ENCODE measurements around the gene GPR55.
A peak's percentile ranks its signal among the peaks of the same experiment; 100 is the strongest.

GPR55 gene

DNA sequence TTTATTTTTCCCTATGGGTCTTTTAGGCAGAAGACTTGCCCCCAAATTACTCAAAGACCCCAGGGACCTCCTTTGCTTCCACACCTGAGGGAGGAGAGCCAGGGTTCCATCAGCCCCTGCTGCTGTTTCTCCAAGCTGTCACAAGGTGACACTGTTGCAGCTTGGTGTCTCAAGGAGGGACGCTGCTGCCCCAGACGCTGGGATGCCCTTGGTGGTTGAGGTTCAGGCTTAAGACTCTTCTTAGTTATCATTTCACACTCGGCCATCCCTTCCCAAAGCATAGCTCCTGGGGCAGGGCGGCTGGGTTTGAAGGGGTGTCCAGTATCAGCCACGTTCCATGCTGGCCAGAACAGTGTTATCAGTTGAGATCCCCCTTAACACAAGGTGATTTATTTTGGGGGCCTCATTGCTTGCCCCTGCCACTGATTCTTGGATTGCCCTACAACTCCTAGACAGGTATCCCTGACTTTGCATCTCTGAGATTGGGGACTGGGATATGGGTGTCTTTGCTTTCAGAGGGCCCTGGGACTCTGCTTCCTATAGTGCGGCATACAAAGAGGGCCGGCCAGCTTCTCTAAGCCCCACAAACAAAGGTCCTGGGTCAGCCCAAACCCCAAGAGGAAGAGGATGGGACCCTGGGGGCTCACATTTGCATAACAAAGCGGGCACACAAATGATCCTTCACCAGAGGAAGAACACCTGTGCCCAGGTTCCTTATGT lies 22.7 kb downstream of the GPR55 start:
- Histone ChIP-seq H4K20me1 (ENCODE audit: insufficient read depth) (no peaks in the 10 kb centered on the region), H3K4me1 (ENCODE audit: low read depth, poor library complexity, severe bottlenecking) (peaks cover 61% of the 10 kb centered on the region), H3K4me2 (no peak overlapping the region; the same call in 1 of the 2 replicates), H3K4me3 (IDR thresholded peaks at IDR 0.05; ENCODE audit: insufficient read depth, low read depth, low read length) (no peak overlapping the region), H3K27me3 (ENCODE audit: insufficient read depth, low read depth) (no peaks in the 10 kb centered on the region), H3K79me2 (ENCODE audit: insufficient read depth, low read depth) (no peaks in the 10 kb centered on the region), H3K36me3 (ENCODE audit: insufficient read depth) (no peaks in the 10 kb centered on the region), H3K27ac (no peak overlapping the region; the same call in 1 of the 2 replicates), H3K9ac (no peak overlapping the region), H2AFZ (ENCODE audit: low read depth) (peak overlapping the region; percentile 31; the same call in 1 of the 2 replicates)
- TF ChIP-seq CTCF (conservative IDR thresholded peaks at IDR 0.05; ENCODE audit: low read depth, low read length), result peak; percentile 93

GRCh38 chr2:230901006-230901405 lies 24.0 kb downstream of the GPR55 start:
- Histone ChIP-seq H3K4me3 (IDR thresholded peaks at IDR 0.05; ENCODE audit: insufficient read depth, low read depth, low read length) (no peak overlapping the region), H3K4me1 (ENCODE audit: low read depth, poor library complexity, severe bottlenecking) (peaks cover 74% of the 10 kb centered on the region), H3K9ac (no peak overlapping the region), H3K27me3 (ENCODE audit: insufficient read depth, low read depth) (no peaks in the 10 kb centered on the region), H2AFZ (ENCODE audit: low read depth) (no peak overlapping the region), H3K36me3 (ENCODE audit: insufficient read depth) (no peaks in the 10 kb centered on the region), H3K79me2 (ENCODE audit: insufficient read depth, low read depth) (no peaks in the 10 kb centered on the region), H3K4me2 (no peak overlapping the region), H3K27ac (no peak overlapping the region), H4K20me1 (ENCODE audit: insufficient read depth) (no peaks in the 10 kb centered on the region)
- no peak for TF ChIP-seq CTCF (conservative IDR thresholded peaks at IDR 0.05; ENCODE audit: low read depth, low read length)

DNA sequence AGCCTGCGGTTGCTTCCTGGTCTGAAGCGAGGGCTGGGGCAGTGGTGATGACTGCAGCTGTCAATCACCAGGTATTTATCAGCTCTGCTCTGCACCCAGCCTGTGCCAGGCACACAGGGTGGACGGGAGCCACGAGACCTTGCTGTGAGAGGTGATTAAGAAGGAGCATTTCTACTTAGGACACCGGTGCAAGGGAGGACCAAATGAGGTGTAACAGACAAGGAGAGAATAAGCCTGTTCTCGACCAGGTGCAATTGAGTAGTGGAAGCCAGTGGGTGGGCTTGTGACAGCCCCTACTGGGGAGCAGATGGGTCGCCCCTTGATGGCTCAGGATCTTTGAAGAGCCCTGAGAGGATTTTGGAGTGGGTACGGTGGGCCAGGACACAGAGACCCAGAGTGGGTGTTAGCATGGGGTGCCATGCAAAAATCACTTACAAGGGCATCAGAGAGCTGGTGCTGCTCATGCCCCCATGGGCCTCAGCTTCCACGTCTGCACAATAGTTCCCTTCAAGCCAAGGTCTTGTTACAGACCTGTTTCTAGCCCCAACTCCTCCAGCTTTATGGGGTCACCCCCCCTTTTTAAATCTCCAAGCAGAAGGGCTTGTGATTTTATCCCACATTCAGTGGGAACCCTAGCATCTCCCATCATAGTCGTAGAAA lies 24.6 kb downstream of the GPR55 start:
- Histone ChIP-seq H3K27ac (no peak overlapping the region), H3K79me2 (ENCODE audit: insufficient read depth, low read depth) (no peaks in the 10 kb centered on the region), H3K4me3 (IDR thresholded peaks at IDR 0.05; ENCODE audit: insufficient read depth, low read depth, low read length) (no peak overlapping the region), H2AFZ (ENCODE audit: low read depth) (no peak overlapping the region), H3K27me3 (ENCODE audit: insufficient read depth, low read depth) (no peaks in the 10 kb centered on the region), H3K36me3 (ENCODE audit: insufficient read depth) (no peaks in the 10 kb centered on the region), H4K20me1 (ENCODE audit: insufficient read depth) (no peaks in the 10 kb centered on the region), H3K9ac (no peak overlapping the region), H3K4me1 (ENCODE audit: low read depth, poor library complexity, severe bottlenecking) (peaks cover 80% of the 10 kb centered on the region), H3K4me2 (no peak overlapping the region)
- TF ChIP-seq CTCF (conservative IDR thresholded peaks at IDR 0.05; ENCODE audit: low read depth, low read length), result no peak

GRCh38 chr2:230899786-230900185 lies 25.3 kb downstream of the GPR55 start:
- Histone ChIP-seq H3K9ac (no peak overlapping the region), H3K36me3 (ENCODE audit: insufficient read depth) (no peaks in the 10 kb centered on the region), H3K4me2 (no peak overlapping the region), H3K27me3 (ENCODE audit: insufficient read depth, low read depth) (no peaks in the 10 kb centered on the region), H3K4me3 (IDR thresholded peaks at IDR 0.05; ENCODE audit: insufficient read depth, low read depth, low read length) (no peak overlapping the region), H2AFZ (ENCODE audit: low read depth) (no peak overlapping the region), H3K79me2 (ENCODE audit: insufficient read depth, low read depth) (no peaks in the 10 kb centered on the region), H3K4me1 (ENCODE audit: low read depth, poor library complexity, severe bottlenecking) (peaks cover 87% of the 10 kb centered on the region), H4K20me1 (ENCODE audit: insufficient read depth) (no peaks in the 10 kb centered on the region), H3K27ac (no peak overlapping the region)
- no peak for TF ChIP-seq CTCF (conservative IDR thresholded peaks at IDR 0.05; ENCODE audit: low read depth, low read length)

All from KMS-11 (cell line).